ENCODE data around the gene DPYD.

DPYD gene

GRCh38 chr1:97073169-97073568, 847.7 kb downstream of the DPYD start:
- DNase-seq, result no peak

GRCh38 chr1:97071173-97071572, 849.7 kb downstream of the DPYD start:
- DNase-seq, result no peak

- no peak for DNase-seq
Measured at GRCh38 chr1:97070376-97070775, 850.5 kb downstream of the DPYD start.

GRCh38 chr1:97069312-97069711, 851.5 kb downstream of the DPYD start:
- DNase-seq, result no peak

GRCh38 chr1:97066860-97067259, 854.0 kb downstream of the DPYD start:
- DNase-seq, result no peak

- DNase-seq, result no peak
Measured at GRCh38 chr1:97063532-97063931, 857.3 kb downstream of the DPYD start.

GRCh38 chr1:97061604-97062003, 859.2 kb downstream of the DPYD start:
- DNase-seq, result no peak

GRCh38 chr1:97056386-97056785, 864.4 kb downstream of the DPYD start:
- no peak for DNase-seq

- no peak for DNase-seq
Measured at GRCh38 chr1:97053268-97053667, 867.6 kb downstream of the DPYD start.

- no peak for DNase-seq
Measured at GRCh38 chr1:97051823-97052222, 869.0 kb downstream of the DPYD start.

- DNase-seq, result no peak
Measured at GRCh38 chr1:97050506-97050905, 870.3 kb downstream of the DPYD start.

GRCh38 chr1:97047421-97047793, 873.4 kb downstream of the DPYD start:
- no peak for DNase-seq

GRCh38 chr1:97046765-97047420, 873.9 kb downstream of the DPYD start:
- no peak for DNase-seq

GRCh38 chr1:97044159-97044760, 876.6 kb downstream of the DPYD start:
- DNase-seq, result no peak

- no peak for DNase-seq
Measured at GRCh38 chr1:97042551-97042950, 878.3 kb downstream of the DPYD start.

GRCh38 chr1:97041026-97041425, 879.8 kb downstream of the DPYD start:
- no peak for DNase-seq

GRCh38 chr1:97038410-97038809, 882.4 kb downstream of the DPYD start:
- DNase-seq, result no peak

GRCh38 chr1:97034651-97035050, 886.2 kb downstream of the DPYD start:
- DNase-seq, result no peak

- no peak for DNase-seq
Measured at GRCh38 chr1:97033949-97034348, 886.9 kb downstream of the DPYD start.
